ENCODE results near the gene TEAD3. TPM values are rescaled to one million over a fixed set of nuclear protein-coding genes. Genes with fewer than 3 reads are reported as not detected.

Gene TEAD3
- polyA plus RNA-seq, 1 donor from 2014 or later: 0.10 TPM

GRCh38 chr6:35512740-35513139 lies 15.9 kb upstream of the TEAD3 start, which contains the start of gene TULP1:
Gene TULP1 (minus strand): TSS chr6:35512896. CDS start chr6:35512858, 38 bp downstream.
- H3K27ac ChIP-seq (ENCODE audit: low read length): no peak within 1 kb of the TSS
- H3K9me2 ChIP-seq (ENCODE audit: insufficient read depth, low read length): no peaks in the 10 kb centered on the region
- no peaks in the 10 kb centered on the region for H3K9me3 ChIP-seq (ENCODE audit: low read length)
- no peaks in the 10 kb centered on the region for H3K36me3 ChIP-seq (ENCODE audit: insufficient read depth, low read length)
- no peaks in the 10 kb centered on the region for H4K20me1 ChIP-seq (ENCODE audit: insufficient read depth)
- TF ChIP-seq TAF1 (IDR thresholded peaks at IDR 0.05; ENCODE audit: low read depth) (no peak), MXI1 (conservative IDR thresholded peaks at IDR 0.05; ENCODE audit: poor library complexity, severe bottlenecking) (no peak), EZH2 (IDR thresholded peaks at IDR 0.05; ENCODE audit: borderline replicate concordance, insufficient read depth, low read length, poor library complexity, severe bottlenecking) (no peak), EP300 (conservative IDR thresholded peaks at IDR 0.05; ENCODE audit: poor library complexity, severe bottlenecking) (no peak), CTCF (IDR thresholded peaks at IDR 0.05; ENCODE audit: poor library complexity, severe bottlenecking) (no peak), SMC3 (conservative IDR thresholded peaks at IDR 0.05; ENCODE audit: poor library complexity) (no peak), REST (IDR thresholded peaks at IDR 0.05; ENCODE audit: borderline replicate concordance) (no peak), RAD21 (conservative IDR thresholded peaks at IDR 0.05) (no peak), POLR2AphosphoS5 (IDR thresholded peaks at IDR 0.05) (no peak)
- no peak within 1 kb of the TSS for H3K4me3 ChIP-seq (ENCODE audit: low read length)
- no peak within 1 kb of the TSS for H3K4me2 ChIP-seq (ENCODE audit: low read length)
- H3F3A ChIP-seq (ENCODE audit: insufficient read depth, low read length, poor library complexity, severe bottlenecking): no peaks in the 10 kb centered on the region
- no peaks in the 10 kb centered on the region for H3K79me2 ChIP-seq (replicated peaks; ENCODE audit: insufficient read depth, low read length)
- no peaks in the 10 kb centered on the region for H3K27me3 ChIP-seq (ENCODE audit: insufficient read depth, low read depth, low read length)
- H3K9ac ChIP-seq (ENCODE audit: low read length): no peak within 1 kb of the TSS
- H2AFZ ChIP-seq (ENCODE audit: low read depth, low read length): no peak within 1 kb of the TSS

GRCh38 chr6:35512006-35512405 lies 15.1 kb upstream of the TEAD3 start:
- H3K27me3 ChIP-seq (ENCODE audit: insufficient read depth, low read depth, low read length): no peaks in the 10 kb centered on the region
- H3K4me2 ChIP-seq (ENCODE audit: low read length): no peak overlapping the region
- no peaks in the 10 kb centered on the region for H4K20me1 ChIP-seq (ENCODE audit: insufficient read depth)
- H3K9me2 ChIP-seq (ENCODE audit: insufficient read depth, low read length): no peaks in the 10 kb centered on the region
- no peaks in the 10 kb centered on the region for H3K36me3 ChIP-seq (ENCODE audit: insufficient read depth, low read length)
- no peak overlapping the region for H3K27ac ChIP-seq (ENCODE audit: low read length)
- H3K9me3 ChIP-seq (ENCODE audit: low read length): no peaks in the 10 kb centered on the region
- no peak overlapping the region for H3K4me3 ChIP-seq (ENCODE audit: low read length)
- no peak for TF ChIP-seq REST (IDR thresholded peaks at IDR 0.05; ENCODE audit: borderline replicate concordance)
- no peak for TF ChIP-seq TAF1 (IDR thresholded peaks at IDR 0.05; ENCODE audit: low read depth)
- no peak overlapping the region for H2AFZ ChIP-seq (ENCODE audit: low read depth, low read length)
- H3K79me2 ChIP-seq (replicated peaks; ENCODE audit: insufficient read depth, low read length): no peaks in the 10 kb centered on the region
- H3K9ac ChIP-seq (ENCODE audit: low read length): no peak overlapping the region
- H3F3A ChIP-seq (ENCODE audit: insufficient read depth, low read length, poor library complexity, severe bottlenecking): no peaks in the 10 kb centered on the region

All from neural cell (in vitro differentiated cells).